ENCODE results near the gene PMFBP1.
"Not testable (repeated sequence)": the region's sequence is repeated elsewhere in the genome, so short reads cannot be mapped to it uniquely, and the experiment has no call there.

PMFBP1 gene

DNA sequence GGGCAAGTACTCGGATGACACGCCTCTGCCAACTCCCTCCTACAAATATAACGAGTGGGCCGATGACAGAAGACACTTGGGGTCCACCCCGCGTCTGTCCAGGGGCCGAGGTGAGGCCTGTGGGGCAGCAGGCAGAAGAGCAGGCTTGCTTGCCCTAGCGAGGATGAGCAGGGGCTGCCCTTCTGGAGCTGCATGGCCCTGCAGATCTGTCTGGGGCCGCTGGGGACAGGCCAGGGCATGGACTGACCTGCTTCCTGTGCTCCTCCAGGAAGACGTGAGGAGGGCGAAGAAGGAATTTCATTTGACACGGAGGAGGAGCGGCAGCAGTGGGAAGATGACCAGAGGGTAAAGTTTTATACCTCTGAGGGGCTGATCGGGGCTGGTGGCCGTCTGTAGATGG, 73.0 kb downstream of the PMFBP1 start:
- no peak for DNase-seq

DNA sequence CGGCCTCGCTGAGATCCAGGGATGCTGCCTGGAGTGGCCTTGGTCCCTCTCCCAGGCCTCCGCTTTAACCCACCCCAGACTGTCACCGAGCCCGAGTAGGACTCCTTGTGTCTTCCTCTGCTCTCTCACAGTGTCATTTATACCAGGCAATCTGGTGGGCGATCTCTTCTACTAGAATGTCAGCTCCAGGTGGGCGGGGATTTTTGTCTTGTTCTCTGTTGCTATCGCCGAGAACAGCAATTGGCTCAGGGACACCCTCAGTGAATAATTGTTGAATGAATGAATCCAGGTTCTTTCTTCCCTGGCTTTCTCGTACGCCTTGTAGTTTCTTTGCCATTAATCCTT, 77.7 kb downstream of the PMFBP1 start:
- DNase-seq = peak; percentile 22 to 64

DNA sequence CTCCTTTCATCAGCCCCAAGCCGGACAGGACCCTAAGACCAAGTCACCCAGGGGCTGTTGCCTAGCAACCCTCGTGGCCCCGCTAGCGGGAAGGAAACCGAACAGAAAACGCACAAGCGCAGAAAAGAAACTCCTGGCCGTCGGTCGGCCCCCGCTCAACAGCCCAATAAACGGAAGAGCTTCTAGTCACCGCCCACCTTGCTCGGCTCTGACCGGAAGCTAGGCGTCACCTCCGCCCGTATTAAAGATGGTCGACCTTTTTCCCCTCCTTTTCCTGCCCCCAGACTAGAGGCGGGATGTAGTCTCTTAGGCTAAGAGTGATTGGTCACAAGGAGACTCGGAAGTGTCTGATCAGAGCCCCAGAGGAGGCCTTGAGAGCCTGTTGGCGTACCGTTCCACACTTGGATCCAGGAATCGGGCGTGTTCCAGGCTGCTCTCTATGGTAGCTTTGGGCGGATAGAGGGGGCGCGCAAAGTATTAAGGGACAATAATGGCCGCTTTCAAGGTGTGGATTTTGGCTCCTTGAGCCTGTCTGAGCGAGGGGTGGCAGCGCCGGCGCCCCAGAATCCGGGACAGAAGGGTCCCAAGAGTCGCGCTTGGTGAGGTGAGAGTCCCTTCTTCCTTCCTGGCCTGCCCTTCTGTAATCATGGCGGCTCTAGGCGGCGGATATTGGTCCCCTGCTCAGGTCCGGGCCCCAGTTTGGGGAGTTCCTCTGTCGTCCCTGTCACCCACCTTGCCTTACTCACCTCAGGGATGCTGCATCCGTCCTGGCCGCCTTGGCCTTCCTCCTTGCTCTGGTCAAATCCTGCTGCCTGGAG, 78.3 kb downstream of the PMFBP1 start, which contains the start of the genes DHX38 and TXNL4B:
Gene DHX38, plus strand, starts transcription at position 400 of the 818 bp plus-strand sequence. CDS start 2,311 bp downstream, outside the sequence.
Gene TXNL4B, minus strand, starts transcription at position 173 of the 818 bp plus-strand sequence. CDS start 2,871 bp downstream, outside the sequence.
- DNase-seq = peak; percentile 89

DNA sequence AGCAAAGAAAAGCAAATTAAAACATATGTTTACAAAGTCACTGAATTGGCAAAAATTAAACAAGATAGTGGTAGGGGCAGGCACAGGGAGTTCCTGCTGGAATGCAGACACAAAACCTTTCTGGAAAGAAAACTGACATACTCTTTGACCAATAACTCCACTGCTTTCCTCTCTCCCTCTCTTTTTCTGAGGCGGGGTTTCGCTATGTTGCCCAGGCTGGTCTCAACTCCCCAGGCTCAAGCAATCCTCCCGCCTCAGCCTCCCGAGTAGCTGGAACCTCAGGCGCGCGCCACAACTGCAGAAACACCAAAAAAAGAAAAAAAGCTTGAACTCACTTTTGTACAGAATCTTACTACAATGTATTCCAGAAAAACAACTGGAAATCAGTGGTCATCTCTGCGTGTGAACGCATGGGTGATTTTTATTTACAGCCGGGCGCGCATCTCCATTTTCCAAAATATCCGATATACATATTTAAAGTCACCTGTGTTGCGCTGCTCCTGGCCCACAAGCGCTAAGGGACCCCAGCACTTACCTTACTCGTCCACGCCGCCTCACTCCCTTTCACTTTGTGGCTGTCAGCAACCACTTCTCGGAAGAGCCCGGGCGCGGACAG, 79.0 kb downstream of the PMFBP1 start:
- DNase-seq = peak; percentile 10 to 22

DNA sequence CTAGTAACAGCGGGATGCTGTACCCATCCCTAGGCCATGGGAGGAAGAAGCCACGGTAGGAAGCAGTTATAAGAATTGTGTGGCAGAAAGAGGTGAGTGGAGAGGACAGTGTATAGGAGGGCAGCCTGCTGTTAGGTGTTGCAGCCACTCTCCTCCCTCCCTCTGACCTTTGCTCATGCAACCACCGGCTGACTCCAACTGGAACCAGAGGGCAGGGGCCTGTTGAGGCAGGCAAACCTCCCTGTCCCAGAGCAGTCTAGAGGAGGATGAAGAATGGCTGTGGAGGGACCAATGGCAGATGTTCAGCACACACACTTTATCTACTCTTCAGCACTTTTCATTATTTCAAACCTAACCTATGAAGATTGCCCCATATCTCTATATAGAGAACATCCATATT, 80.7 kb downstream of the PMFBP1 start:
- no peak for DNase-seq

DNA sequence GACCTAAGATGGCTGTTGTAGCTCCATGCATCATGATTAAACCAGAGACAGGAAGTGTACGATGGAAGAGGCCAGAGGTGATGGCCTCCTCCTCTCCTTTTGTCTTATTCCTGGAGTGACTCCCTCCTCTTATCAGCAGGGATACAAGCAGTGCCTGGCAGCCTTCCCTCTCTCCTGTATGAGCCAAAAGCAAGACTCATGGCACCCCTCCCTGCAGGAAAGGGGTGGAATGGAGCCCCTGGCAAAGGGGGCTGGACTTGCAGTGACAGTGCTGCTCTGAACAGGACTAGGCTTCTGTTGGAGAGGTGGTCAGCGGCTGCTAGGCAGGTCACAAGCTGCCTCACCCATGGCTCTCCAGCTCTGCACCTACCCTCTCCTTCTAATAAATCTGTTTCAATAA, 87.0 kb downstream of the PMFBP1 start:
- DNase-seq = no peak

DNA sequence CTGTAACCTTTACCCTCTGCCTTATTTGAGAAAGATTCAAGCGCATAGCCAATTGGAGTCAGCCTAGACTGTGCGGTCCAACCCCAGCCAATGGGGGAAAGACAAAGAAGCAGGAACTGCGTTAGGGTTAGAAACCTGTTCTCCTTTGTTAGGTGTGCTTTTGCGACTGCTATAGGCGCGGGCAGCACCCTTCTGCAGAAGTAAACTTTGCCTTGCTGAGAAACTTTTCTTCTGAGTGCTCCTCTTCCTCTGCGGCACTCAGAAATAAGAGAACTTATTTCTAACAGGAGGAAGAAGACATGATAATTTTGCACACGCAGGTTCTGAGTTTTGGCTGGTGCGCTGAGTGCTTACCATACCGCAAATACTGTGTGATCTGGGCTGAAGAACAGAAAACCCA, 87.5 kb downstream of the PMFBP1 start:
- no peak for DNase-seq

DNA sequence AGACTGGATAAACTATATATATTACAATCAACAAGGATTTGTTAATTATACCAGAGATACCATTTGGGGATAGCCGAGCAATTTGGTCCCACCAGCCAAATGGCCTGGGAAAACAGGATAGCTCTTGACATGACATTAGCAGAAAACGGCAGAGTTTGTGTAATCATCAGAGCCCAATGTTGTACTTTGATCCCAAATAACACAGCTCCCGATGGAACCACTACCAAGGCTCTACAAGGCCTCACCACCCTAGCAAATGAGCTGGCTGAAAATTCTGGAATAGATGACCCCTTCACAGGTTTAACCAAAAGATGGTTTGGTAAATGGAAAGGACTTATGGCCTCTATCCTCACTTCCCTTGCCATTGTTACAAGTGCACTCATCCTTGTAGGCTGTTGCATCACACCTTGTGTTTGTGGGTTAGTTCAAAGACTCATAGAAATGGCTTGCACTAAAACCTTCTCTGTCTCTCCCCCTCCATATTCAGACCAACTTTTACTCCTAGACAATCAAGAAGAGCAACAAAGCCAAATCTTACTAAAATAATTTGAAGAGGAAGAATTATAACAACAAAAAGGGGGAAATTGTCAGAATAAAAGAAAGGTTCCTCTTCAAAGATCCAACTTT, 88.1 kb downstream of the PMFBP1 start:
- DNase-seq = no peak

DNA sequence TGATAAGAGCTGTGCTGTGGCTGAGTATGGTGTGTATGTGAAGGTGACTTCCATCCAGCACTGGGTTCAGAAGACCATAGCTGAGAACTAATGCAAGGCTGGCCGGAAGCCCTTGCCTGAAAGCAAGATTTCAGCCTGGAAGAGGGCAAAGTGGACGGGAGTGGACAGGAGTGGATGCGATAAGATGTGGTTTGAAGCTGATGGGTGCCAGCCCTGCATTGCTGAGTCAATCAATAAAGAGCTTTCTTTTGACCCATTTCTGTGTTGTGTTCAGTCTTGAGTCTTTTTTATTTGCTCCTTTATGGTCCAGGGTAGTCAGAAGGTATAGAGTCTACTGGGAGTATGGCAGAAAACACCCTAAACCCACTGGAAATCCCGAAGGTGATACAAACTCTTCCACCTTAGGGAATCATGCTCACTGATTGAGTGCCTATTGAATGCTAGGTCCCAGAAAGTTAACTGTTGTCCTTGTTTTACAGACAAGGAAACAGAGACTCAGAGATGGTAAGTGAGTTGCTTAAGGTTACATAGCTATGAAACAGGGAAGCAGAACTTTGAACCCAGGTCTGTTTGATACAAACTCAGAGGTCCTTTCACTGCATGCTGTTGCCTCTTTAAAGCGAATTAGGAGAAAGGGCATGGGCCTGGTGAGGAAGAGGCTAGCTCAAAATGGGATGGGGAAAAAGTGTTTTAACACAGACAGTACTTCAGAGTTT, 94.8 kb downstream of the PMFBP1 start:
- DNase-seq = not testable (repeated sequence)

DNA sequence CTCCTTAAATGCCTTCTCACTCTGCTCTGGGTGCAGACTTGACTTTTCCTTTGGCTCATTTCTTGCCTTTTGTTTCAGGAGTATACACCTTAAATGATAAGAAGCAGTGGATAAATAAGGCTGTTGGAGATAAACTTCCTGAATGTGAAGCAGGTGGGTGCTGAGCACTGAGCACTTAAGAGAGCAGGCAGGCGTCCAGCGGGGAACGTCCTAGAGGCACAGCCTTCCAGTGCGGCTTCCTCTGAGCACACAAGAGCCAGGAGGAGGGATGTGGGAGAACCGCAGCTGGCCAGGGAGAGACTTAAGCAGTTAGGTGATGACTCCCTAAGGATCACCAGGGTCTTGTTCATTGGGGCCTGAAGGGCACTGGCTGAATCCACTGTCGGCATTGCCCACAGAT, 96.9 kb downstream of the PMFBP1 start:
- not testable (repeated sequence) for DNase-seq

DNA sequence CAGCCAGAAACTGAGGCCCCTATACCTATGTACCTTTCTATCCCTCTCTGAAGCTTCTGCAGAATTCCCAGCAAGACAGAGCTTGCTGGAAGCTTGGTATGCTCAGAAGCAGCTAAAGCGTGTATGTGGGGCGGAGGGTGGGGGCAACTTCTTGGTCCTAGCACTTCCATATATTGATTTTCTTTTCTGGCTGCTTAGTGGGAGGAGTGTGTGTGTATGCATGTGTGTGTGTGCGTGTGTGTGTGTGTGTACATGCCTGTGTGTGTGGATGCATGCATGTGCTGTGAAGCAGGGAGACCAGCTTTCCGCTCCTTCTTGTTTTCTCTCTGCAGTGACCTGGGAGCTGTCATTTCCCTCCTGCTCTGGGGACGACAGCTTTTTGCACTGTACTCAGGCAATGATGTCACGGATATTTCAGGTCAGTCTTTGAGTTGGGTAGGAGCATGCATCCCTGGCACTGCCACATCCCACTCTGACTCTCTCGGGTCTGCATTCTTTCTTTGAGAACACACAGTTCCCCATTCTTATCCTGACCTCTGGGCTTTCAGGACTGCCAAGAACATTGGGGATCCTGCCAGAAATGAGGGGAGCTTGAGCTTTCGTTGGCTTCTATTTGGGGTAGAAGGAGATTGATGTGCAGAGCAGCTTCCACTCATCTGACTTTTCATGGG, 98.3 kb downstream of the PMFBP1 start:
- DNase-seq = no peak

DNA sequence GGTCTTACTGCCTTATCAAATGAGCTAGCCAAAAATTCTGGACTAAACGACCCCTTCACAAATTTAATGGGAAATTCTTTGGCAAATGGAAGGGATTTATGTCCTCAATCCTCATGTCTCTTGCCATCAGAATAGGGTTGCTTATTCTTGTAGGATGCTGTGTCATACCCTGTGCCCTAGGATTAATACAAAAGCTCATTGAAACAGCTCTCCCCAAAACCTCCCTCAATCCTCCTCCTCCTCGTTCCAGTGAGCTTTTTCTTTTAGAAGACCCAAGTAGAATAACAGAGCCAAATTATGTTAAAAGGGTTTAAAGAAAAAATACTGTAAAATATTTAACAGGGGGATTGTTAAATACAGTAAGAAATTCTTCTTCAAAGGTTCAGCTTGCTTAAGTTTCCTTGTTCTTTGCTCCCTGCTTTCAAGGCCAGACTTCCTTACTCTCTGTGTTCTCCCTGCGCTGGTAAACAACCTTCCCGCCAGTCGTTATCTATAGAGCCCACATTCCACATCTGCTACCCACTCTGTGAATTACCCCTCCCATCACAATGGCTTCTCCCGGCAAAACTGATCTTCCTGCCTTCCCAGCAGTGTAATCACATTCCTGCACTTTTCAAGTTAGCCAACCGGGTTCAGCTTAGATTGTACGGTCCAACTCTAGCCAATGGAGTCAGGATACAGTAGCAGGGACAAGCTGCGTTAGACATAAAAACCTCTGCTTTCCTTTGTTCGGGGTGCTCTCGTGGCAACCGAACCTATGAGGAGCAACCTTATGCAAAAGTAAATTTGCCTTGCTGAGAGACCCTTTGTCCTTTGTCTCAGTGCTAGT, 99.2 kb downstream of the PMFBP1 start:
- no peak for DNase-seq
